Measurements from ENCODE around the gene EDA.

Gene EDA

DNA sequence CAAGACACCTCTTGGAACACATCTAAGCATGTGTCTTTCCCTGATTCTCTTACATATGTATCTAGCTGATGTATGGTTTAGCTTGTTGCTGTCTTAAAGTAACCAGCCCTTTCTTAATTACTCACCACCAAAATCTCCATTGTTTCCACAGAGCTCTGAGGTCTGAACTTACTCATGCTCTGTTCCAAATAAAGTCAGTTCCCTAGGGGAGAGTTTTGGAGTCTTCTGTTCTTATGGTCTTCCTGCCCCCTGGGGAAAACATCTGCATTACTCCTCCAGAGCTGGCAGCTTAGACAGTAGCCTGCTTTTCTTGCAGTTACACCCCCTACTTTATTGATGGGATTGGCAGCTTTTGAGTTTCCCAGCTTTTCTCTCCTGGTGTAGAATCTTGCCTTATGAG is 125.8 kb downstream of the EDA start:
- TF ChIP-seq SIN3A (IDR thresholded peaks at IDR 0.05; ENCODE audit: borderline replicate concordance, insufficient read depth, low read length) (no peak), TAF1 (IDR thresholded peaks at IDR 0.05; ENCODE audit: borderline replicate concordance, insufficient read depth, low read length) (no peak), FOXP2 (optimal IDR thresholded peaks at IDR 0.05; ENCODE audit: borderline replicate concordance, extremely low read depth, extremely low read length, insufficient read depth) (no peak), POLR2AphosphoS5 (IDR thresholded peaks at IDR 0.05; ENCODE audit: low read depth, low read length) (no peak)
- TF ChIP-seq, protein P1, sequence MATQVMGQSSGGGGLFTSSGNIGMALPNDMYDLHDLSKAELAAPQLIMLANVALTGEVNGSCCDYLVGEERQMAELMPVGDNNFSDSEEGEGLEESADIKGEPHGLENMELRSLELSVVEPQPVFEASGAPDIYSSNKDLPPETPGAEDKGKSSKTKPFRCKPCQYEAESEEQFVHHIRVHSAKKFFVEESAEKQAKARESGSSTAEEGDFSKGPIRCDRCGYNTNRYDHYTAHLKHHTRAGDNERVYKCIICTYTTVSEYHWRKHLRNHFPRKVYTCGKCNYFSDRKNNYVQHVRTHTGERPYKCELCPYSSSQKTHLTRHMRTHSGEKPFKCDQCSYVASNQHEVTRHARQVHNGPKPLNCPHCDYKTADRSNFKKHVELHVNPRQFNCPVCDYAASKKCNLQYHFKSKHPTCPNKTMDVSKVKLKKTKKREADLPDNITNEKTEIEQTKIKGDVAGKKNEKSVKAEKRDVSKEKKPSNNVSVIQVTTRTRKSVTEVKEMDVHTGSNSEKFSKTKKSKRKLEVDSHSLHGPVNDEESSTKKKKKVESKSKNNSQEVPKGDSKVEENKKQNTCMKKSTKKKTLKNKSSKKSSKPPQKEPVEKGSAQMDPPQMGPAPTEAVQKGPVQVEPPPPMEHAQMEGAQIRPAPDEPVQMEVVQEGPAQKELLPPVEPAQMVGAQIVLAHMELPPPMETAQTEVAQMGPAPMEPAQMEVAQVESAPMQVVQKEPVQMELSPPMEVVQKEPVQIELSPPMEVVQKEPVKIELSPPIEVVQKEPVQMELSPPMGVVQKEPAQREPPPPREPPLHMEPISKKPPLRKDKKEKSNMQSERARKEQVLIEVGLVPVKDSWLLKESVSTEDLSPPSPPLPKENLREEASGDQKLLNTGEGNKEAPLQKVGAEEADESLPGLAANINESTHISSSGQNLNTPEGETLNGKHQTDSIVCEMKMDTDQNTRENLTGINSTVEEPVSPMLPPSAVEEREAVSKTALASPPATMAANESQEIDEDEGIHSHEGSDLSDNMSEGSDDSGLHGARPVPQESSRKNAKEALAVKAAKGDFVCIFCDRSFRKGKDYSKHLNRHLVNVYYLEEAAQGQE (IDR thresholded peaks at IDR 0.05; ENCODE audit: insufficient read depth in 1 of 2, low read depth in 2 of 2, low read length in 2 of 2) = no peak

DNA sequence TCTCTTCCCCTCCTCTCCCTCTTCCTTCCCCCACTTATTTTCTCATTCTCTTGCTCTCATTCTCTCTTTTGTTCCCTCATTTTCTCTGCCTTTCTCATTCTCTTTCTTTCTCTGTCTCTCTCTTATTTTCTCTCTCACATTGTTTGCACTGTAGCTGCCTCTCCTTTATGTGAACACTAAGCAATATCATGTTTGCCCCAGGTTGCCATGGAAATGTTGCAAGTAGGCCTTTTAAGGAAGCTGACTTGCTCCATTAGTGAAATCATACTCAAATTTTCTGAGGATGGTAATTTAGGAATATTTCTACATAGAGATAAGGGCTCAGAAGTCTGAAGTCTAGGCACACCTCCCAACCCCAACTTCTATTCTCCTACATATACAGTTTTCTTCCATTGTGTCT is 130.1 kb downstream of the EDA start:
- TF ChIP-seq SIN3A (IDR thresholded peaks at IDR 0.05; ENCODE audit: borderline replicate concordance, insufficient read depth, low read length) = no peak
- TF ChIP-seq TAF1 (IDR thresholded peaks at IDR 0.05; ENCODE audit: borderline replicate concordance, insufficient read depth, low read length) = no peak
- TF ChIP-seq, protein P1 (IDR thresholded peaks at IDR 0.05; ENCODE audit: insufficient read depth in 1 of 2, low read depth in 2 of 2, low read length in 2 of 2) = no peak
- TF ChIP-seq POLR2AphosphoS5 (IDR thresholded peaks at IDR 0.05; ENCODE audit: low read depth, low read length) = no peak
- TF ChIP-seq FOXP2 (optimal IDR thresholded peaks at IDR 0.05; ENCODE audit: borderline replicate concordance, extremely low read depth, extremely low read length, insufficient read depth) = no peak

DNA sequence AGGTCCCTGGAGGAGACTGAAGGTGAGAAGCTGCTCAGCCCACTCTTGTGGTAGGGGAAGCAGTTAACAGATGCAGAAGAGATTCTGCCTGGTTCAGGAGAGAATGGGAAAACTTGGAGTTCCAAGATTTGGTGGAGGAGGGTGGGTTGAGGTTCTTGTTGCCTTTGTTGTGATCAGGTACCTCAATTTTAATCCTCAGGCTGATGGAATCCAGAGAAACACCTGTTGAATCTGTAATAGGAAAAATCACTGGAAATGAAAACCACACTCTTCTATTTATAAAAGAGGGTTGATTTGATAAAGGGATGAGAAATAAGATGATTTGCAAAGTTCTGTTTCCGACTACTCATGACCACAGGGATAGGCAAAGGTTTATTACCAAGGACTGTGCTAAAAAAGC is 132.1 kb downstream of the EDA start:
- TF ChIP-seq SIN3A (IDR thresholded peaks at IDR 0.05; ENCODE audit: borderline replicate concordance, insufficient read depth, low read length) (no peak), FOXP2 (optimal IDR thresholded peaks at IDR 0.05; ENCODE audit: borderline replicate concordance, extremely low read depth, extremely low read length, insufficient read depth) (no peak), POLR2AphosphoS5 (IDR thresholded peaks at IDR 0.05; ENCODE audit: low read depth, low read length) (no peak), TAF1 (IDR thresholded peaks at IDR 0.05; ENCODE audit: borderline replicate concordance, insufficient read depth, low read length) (no peak)
- TF ChIP-seq, protein P1 (IDR thresholded peaks at IDR 0.05; ENCODE audit: insufficient read depth in 1 of 2, low read depth in 2 of 2, low read length in 2 of 2) = no peak

DNA sequence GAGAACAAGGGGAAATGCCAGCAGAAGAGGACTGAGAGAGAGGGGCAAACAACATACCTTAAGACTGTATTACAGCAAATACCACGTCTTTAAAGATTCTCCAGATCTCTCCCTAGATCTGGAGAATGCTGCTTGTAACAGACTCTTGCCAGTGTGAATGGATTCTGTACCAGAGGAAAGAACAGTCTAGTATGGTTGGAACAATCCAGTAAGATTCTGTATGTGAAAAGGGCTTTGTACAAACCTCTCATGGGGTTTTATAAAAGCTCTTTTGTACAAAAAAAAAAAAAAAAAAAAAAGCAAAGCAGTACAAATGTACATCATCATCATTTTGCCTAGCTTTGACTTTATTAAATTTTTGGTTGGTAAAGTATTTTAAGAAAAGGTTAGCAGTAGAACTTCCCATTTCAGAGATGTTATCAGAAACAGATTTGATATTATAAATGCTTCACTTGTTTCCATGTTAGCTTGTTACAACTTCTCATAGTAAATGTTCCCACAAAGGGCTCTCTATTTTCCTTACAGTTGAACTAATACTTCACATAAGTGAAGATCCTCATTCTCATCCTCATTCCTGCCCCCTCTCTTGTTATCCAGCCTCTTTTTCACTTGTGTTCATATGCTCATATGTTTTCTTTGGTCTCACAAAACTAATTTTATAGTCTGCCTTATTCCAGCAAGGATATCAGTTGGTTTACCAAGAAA is 144.2 kb downstream of the EDA start:
- TF ChIP-seq SIN3A (IDR thresholded peaks at IDR 0.05; ENCODE audit: borderline replicate concordance, insufficient read depth, low read length) (no peak), TAF1 (IDR thresholded peaks at IDR 0.05; ENCODE audit: borderline replicate concordance, insufficient read depth, low read length) (no peak), POLR2AphosphoS5 (IDR thresholded peaks at IDR 0.05; ENCODE audit: low read depth, low read length) (no peak), FOXP2 (optimal IDR thresholded peaks at IDR 0.05; ENCODE audit: borderline replicate concordance, extremely low read depth, extremely low read length, insufficient read depth) (no peak)
- TF ChIP-seq, protein P1 (IDR thresholded peaks at IDR 0.05; ENCODE audit: insufficient read depth in 1 of 2, low read depth in 2 of 2, low read length in 2 of 2) = no peak
